T-helper 9 cell (primary cell): ENCODE measurements around the gene SGCD.

ENCODE experiments used
- DNase-seq: peaks from one replicate; pipeline ENCODE4 v3.0.0-alpha.2; 2020

The SGCD gene

GRCh38 chr5:156706631-156707030 lies 379.7 kb downstream of the SGCD start:
- DNase-seq = no peak

GRCh38 chr5:156707750-156708149 lies 380.8 kb downstream of the SGCD start:
- DNase-seq = no peak

GRCh38 chr5:156715287-156715686 lies 388.3 kb downstream of the SGCD start:
- no peak for DNase-seq

- no peak for DNase-seq
Observed at GRCh38 chr5:156716591-156717380, 389.8 kb downstream of the SGCD start.

DNA sequence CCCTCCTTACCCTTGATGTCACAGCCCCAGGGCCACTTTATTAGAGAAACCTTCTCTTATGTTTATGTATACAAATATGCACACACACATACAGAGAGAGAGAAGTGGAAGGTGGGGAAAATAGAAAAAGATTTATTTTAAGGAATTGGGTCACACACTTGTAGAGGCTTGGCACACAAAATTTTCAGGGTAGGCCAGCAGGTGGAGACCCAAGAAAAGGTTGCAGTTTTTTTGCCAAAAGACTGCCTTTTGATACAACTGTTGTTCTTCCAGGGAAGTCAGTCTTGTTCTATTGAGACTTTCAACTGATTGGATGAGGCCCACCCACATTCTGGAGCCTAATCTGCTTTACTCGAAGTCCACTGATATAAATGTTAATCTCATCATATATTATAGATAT lies 392.0 kb downstream of the SGCD start:
- DNase-seq = no peak

DNA sequence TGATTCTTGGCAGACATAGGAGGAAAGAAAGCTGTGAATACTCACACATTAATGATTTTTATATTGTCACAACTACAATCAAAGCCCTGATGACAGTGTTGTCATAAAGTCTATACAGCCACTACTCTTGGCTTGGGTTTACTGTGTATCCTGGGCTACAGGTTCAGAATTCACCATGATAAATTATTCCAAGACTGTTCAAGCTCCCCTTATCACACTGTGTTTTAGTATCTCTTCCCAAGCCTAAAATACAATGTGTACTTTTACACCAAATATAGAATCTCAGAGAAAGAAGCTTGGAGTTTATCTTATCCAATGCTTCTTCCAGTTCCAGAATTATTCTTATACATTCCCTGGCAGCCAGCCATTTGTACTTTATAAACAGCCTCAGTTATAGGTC lies 395.4 kb downstream of the SGCD start:
- no peak for DNase-seq

DNA sequence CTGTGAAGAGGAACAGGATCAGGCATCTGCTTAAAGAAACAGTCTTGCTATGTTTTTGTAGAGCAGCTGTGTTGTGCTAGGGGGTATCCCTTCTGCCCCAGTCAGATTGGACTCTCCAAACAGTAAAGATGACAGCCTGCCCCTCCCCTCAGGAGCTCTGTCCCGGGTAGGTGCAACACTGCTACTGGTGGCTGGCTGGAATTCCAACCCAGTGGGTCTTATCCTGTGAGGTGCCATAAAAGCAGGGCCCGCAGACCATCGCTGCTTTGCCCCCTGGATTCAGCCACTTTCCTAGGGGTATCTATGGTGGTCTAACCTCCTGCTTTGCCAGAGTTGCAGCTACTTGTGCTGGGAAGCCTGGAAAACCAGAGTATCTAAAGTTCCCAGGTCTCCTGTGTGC lies 408.5 kb downstream of the SGCD start:
- DNase-seq = no peak

- DNase-seq = no peak
Observed at GRCh38 chr5:156741516-156741915, 414.6 kb downstream of the SGCD start.

DNA sequence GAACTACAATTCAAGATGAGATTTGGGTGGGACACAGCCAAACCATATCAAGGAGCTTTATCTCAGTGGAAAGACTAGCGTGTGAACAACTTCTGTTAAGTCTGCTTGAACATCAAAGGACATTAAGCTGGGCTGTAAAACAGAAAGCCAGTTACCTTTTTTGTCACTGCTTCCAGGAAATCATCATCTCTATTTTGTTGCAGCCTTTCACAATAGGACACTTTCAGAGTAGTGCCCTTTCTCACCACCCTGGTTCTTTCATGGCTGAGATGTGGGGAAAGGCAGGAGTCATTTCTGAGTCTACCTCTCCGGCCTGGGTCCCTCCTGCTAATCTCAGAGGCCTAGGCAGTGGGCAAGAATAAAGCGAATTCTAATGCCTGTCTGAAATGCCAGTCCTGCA lies 426.9 kb downstream of the SGCD start:
- DNase-seq = no peak

DNA sequence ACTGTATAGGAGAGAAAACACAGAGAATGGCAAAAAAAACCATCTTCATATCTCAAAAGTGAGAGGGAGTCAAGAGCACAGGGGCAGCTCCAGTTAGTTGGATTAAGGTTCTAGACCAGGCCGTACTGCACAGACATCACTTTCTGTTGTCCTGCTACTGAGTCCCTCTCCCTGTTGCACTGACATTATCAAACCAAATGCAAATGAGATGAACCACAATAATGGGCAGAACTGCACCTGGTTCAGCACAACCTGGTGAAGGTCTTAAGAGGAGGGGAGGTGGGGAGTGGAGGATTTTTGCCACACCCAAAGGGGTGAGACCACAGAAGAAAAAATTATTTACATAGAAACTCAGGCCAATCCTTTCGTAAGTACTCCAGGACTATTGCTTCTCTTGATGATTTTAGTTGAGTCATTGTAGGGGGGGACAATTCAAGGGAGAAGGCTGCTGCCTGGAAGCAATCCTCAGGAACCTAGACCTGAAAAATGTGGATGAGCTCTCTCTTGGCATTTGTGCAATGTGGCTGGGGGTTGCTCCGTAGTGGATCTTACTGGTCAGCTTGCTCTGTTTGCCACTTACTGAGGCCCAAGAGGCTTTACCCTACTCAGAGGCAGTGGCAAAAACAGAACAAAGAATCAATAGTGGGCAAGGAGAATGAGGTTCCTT lies 428.6 kb downstream of the SGCD start:
- no peak for DNase-seq

DNA sequence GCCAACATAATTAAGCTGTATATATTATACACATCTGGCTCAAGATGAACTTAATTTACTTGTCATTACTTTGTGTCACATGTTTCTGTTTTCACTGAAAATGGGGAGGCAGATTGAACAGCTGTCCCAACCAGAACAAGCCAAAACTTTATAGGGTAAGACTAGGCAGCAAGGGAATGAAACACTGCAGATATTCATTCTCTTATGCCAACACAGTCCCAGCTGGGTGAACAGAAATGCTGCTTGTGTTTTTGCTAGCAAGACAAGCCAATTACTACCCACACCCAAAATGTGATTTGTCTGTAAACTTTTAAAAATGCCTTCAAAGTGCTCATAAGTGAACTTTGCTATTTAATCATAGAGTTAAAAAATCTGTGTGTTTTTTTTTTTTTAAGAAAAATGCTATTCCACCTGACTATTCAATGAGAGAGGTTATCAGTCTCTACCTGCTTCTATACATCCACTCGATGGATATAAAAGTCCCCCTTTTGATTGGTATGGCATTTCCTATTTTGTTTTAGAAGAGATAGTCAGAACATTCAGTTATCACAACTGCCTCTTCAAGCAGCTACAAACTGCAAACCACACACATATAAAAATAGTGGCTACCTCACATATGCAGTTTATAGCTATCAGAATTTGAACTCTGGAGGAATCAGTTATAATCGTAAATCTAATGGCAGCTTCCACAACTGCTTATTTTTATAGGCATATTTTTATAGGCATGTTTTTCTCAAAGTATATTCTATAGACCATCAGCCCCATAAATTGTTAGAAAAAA lies 431.2 kb downstream of the SGCD start:
- no peak for DNase-seq

DNA sequence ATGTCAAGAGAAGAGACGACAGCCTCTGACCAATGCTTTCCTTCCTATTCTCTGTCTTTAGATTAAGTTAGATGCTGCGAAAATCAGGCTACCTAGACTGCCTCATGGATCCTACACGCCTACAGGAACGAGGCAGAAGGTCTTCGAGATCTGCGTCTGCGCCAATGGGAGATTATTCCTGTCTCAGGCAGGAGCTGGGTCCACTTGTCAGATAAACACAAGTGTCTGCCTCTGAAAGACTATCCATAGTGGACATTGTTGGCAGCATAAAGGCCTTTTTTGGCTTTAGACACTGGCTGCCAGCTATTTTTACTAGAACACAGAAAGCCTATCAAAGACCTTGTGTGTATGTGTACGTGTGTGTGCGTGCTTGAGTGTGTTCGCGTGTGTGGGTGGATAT lies 432.2 kb downstream of the SGCD start:
- DNase-seq = no peak

GRCh38 chr5:156762771-156763170 lies 435.8 kb downstream of the SGCD start:
- DNase-seq = no peak

DNA sequence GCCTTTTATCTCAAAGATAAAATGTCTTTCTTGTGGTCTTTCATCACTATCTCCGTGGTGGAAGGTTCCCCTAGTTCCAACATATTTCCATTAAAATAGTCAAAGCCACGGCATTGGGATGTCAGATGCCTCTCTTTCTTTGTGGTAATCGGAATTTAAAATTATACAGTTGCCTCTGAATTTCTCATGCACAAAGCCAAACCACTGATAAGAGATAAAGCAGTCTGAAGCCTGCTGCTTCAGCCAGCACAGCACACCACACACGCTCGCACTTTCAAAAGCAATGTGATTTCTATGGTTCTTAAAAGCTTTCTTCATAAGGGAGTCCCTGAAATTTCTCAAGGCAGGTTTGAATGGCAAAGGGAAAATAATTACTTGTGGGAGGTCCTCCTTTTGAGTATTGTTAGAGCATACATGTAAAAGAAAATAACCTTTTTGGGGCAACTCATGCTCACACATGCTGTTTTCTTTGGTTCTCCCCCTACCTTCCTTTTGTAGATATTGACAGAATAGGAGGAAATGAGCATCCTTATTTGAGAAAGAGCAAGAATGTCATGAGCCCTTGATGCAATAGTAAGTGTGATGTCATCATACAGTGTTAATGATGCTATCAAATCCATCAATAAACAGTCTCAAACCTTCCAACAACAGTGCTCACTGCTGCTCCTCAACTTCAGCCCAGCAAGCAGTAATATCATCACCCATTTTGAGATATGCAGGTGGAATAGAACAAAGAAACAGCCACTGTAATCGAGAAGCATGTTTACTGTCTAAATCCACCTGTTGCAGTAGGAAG lies 437.4 kb downstream of the SGCD start:
- no peak for DNase-seq

- no peak for DNase-seq
Observed at GRCh38 chr5:156774273-156774672, 447.3 kb downstream of the SGCD start.

DNA sequence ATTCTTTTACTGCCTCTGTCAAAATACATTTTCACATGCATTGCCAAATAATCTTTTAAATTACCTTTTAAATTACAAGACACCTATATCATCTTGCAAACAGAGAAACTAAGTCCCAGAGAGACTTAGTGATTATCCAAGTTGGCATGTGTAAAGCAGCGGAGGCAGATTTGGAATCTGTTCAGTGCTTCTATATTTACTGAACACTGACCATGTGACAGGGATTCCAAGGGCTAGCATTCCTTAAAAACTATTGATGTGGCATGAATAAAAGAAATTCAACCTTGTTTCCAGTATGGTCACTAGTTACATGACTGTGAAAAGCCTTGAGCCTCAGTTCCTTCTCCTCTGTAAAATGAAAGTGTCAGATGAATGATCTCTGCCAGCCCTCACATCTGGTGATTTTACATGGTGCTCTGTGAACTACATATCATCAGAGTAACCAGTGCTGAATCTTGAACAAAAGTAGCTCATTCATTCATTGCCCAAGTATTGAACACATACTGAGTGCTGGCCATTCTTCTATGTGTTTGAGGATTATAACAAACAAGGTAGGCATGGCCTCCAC lies 451.3 kb downstream of the SGCD start:
- DNase-seq = no peak

DNA sequence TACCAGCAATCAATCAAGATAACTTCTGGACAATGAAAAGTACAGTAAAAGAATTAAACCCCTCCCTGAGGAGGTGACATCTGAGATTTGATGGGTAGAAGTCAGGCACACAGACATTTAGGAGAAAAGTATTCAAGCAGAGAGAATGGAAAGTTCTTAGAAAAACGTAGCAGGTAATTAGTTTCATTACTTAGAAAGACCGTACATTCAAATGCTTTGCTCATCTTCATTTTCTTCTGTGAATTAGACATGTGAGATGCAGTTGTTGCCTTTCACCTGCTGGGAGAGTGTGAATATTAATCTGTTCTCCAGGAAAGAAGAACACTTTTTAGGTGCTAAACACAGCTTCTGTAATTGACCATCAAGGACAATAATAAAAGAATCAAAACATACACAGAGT lies 451.8 kb downstream of the SGCD start:
- DNase-seq = no peak

DNA sequence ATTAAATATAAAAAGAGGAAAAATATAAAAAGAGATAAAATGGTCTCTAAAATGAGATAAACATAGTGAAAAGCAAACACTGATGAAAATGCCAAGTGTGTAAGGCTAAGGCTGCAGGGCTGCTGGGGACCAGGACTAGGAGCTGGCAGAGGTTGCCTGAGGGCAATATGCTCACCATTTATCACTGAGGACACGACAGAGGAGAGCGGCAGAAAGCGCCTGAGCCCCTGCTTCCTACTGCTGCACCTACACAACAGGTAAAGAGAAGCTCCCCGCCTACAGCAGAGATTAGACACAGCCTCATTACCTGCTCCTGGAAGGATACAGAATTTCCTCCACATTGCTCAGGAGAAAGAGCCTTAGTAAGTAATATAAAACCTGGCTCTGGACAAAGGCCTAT lies 452.5 kb downstream of the SGCD start:
- DNase-seq = no peak

DNA sequence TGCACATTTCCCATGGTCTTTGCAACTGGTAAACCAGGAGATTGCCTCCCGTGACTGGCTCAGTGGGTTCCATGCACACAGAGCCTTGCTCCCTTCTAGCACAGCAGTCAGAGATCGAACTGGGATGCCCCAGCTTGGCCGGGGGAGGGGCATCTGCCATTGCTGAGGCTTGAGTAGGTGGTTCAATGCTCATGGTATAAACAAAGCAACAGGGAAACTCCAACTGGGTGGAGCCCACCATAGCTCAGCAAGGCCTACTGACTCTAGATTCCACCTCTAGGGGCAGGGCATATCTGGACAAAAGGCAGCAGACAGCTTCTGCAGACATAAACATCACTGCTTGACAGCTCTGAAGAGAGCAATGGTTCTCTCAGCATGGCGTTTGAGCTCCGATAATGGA lies 456.1 kb downstream of the SGCD start:
- no peak for DNase-seq

- DNase-seq = no peak
Observed at GRCh38 chr5:156794687-156795086, 467.7 kb downstream of the SGCD start.

- DNase-seq = no peak
Observed at GRCh38 chr5:156798201-156798600, 471.2 kb downstream of the SGCD start.

DNA sequence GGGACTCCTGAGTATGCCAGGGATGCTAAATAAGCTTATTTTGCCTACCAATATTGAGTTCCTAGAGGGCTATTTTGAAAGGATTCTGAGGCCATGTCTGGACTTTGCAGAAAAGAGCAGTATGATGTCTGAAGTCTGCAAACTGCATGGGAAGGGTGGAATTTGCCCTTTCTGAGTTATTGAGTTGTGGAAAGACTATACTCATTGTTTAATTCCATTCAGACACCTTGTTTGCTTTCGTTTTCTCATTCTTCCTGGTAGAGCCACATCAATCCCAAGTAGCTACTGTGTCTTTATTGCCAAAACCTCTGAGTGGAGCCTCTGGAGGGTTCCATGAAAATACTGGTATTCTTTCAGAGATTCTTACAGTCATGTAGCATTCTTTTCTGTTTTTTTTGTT lies 472.2 kb downstream of the SGCD start:
- no peak for DNase-seq

- no peak for DNase-seq
Observed at GRCh38 chr5:156800929-156801328, 474.0 kb downstream of the SGCD start.
